ENCODE measurements around the gene SEPSECS. TPM values are rescaled to one million over a fixed set of nuclear protein-coding genes. Genes with fewer than 3 reads are reported as not detected.

The SEPSECS gene
- total RNA-seq, 1 experiment from 2014 or later = 4.2 TPM

GRCh38 chr4:25096981-25097443 lies 63.2 kb downstream of the SEPSECS start:
- H3K79me1 ChIP-seq (ENCODE audit: insufficient read depth, low read depth, low read length, poor library complexity, severe bottlenecking) = no peaks in the 10 kb centered on the region
- H3K4me3 Mint-ChIP-seq = no peak overlapping the region
- no peak overlapping the region for H2AK5ac ChIP-seq (ENCODE audit: insufficient read length, low read length)
- no peak overlapping the region for H3K27ac Mint-ChIP-seq
- no CpG with 5 or more reads among the region's 11 CpGs for WGBS (ENCODE audit: extremely low coverage, insufficient read length, low lambda C conversion rate)
- no peak overlapping the region for H2BK15ac ChIP-seq (ENCODE audit: low read depth, low read length)
- peaks cover 15% of the 10 kb centered on the region for H3K9me3 ChIP-seq (ENCODE audit: control insufficient read depth, low read depth, low read length)
- H3K9ac ChIP-seq (ENCODE audit: extremely low read depth, insufficient read length, low read length) = no peak overlapping the region
- no peak overlapping the region for H2BK5ac ChIP-seq (ENCODE audit: insufficient read length, low read length)
- H2BK120ac ChIP-seq (ENCODE audit: low read depth, low read length, poor library complexity, severe bottlenecking) = no peak overlapping the region
- no peaks in the 10 kb centered on the region for H4K20me1 ChIP-seq (ENCODE audit: control insufficient read depth, insufficient read depth, insufficient read length)
- H2BK20ac ChIP-seq (ENCODE audit: low read depth, low read length, poor library complexity, severe bottlenecking) = no peak overlapping the region
- H4K8ac ChIP-seq (replicated peaks; ENCODE audit: insufficient read length, low read depth, low read length) = no peak overlapping the region
- TF ChIP-seq CTCF (conservative IDR thresholded peaks at IDR 0.05) = no peak
- no peak overlapping the region for H4K5ac ChIP-seq (ENCODE audit: insufficient read length, low read depth, low read length)
- no peak overlapping the region for H3K27ac ChIP-seq (ENCODE audit: insufficient read length, low read depth, low read length)
- H2BK12ac ChIP-seq (ENCODE audit: insufficient read length, low read depth, low read length) = no peak overlapping the region
- no peak overlapping the region for H3K56ac ChIP-seq (ENCODE audit: insufficient read length, low read depth, low read length)
- no peak overlapping the region for H3K4ac ChIP-seq (ENCODE audit: low read depth, low read length)
- no peak overlapping the region for H4K91ac ChIP-seq (ENCODE audit: insufficient read length, low read depth, low read length)
- H3K14ac ChIP-seq (ENCODE audit: insufficient read depth, low read length) = no peak overlapping the region
- DNase-seq = no peak
- no peak overlapping the region for H3K23ac ChIP-seq (ENCODE audit: insufficient read length, low read depth, low read length)
- H3T11ph ChIP-seq (ENCODE audit: low read length) = no peak overlapping the region
- H3K9me3 Mint-ChIP-seq = peaks cover 19 to 21% of the 10 kb centered on the region in 2 experiments
- H3K36me3 Mint-ChIP-seq (ENCODE audit: insufficient read depth in 1 of 3, low read depth in 3 of 3) = peaks cover 0 to 22% (median 15%) of the 10 kb centered on the region in 3 experiments
- no peaks in the 10 kb centered on the region for H3K27me3 ChIP-seq (ENCODE audit: insufficient read depth, low read length)
- H3K4me2 ChIP-seq (ENCODE audit: insufficient read depth, insufficient read length, low read length) = no peak overlapping the region
- no peaks in the 10 kb centered on the region for H3K79me2 ChIP-seq (ENCODE audit: insufficient read depth, low read length)
- H3K18ac ChIP-seq (ENCODE audit: insufficient read length, low read depth, low read length) = no peak overlapping the region
- H3K27me3 Mint-ChIP-seq (ENCODE audit: low read depth) = peaks cover 2% of the 10 kb centered on the region
- no peaks in the 10 kb centered on the region for H3K23me2 ChIP-seq (ENCODE audit: insufficient read length, low read depth, low read length, poor library complexity, severe bottlenecking)
- H3K4me1 ChIP-seq (ENCODE audit: insufficient read depth, low read length) = no peaks in the 10 kb centered on the region
- H3K4me1 Mint-ChIP-seq = peaks cover 5 to 12% of the 10 kb centered on the region in 2 experiments
- H2AFZ ChIP-seq (ENCODE audit: low read length) = no peak overlapping the region
